Measurements from ENCODE around the gene PSPC1. TPM values are rescaled to one million over a fixed set of nuclear protein-coding genes. Genes with fewer than 3 reads are reported as not detected.
A peak's percentile ranks its signal among the peaks of the same experiment; 100 is the strongest.

Gene PSPC1
- total RNA-seq, 1 donor from 2014 or later: 40.5 TPM

- DNase-seq (no peak), ATAC-seq (no peak)
- no peak overlapping the region for H3K27ac ChIP-seq
- TF ChIP-seq CTCF (IDR thresholded peaks at IDR 0.05): no peak
- peaks cover 100% of the 10 kb centered on the region for H3K36me3 ChIP-seq
- H3K27me3 ChIP-seq (ENCODE audit: low read depth): no peaks in the 10 kb centered on the region
- H3K9me3 ChIP-seq: no peaks in the 10 kb centered on the region
- intact Hi-C loops (cut with DNase I): no loop called here
- H3K4me1 ChIP-seq: no peaks in the 10 kb centered on the region
- H3K4me3 ChIP-seq: no peak overlapping the region
Measured at GRCh38 chr13:19664481-19665230, 118.1 kb downstream of the PSPC1 start.

GRCh38 chr13:19663416-19663979 is 119.2 kb downstream of the PSPC1 start:
- ATAC-seq (peak; percentile 13 to 22), DNase-seq (no peak)
- intact Hi-C loops (cut with DNase I): no loop called here

GRCh38 chr13:19661561-19661960 is 121.2 kb downstream of the PSPC1 start:
- TF ChIP-seq CTCF (IDR thresholded peaks at IDR 0.05): no peak
- Histone ChIP-seq H3K9me3 (no peaks in the 10 kb centered on the region), H3K27ac (no peak overlapping the region), H3K4me3 (no peak overlapping the region), H3K4me1 (no peaks in the 10 kb centered on the region), H3K36me3 (peaks cover 90% of the 10 kb centered on the region), H3K27me3 (ENCODE audit: low read depth) (no peaks in the 10 kb centered on the region)
- DNase-seq (no peak), ATAC-seq (no peak)
- intact Hi-C loops (cut with DNase I): no loop called here

More at GRCh38 chr13:19663416-19663979, 119.2 kb downstream of the PSPC1 start:
- Histone ChIP-seq H3K36me3 (peaks cover 100% of the 10 kb centered on the region), H3K4me3 (no peak overlapping the region), H3K9me3 (no peaks in the 10 kb centered on the region), H3K4me1 (no peaks in the 10 kb centered on the region), H3K27ac (no peak overlapping the region), H3K27me3 (ENCODE audit: low read depth) (no peaks in the 10 kb centered on the region)
- no peak for TF ChIP-seq CTCF (IDR thresholded peaks at IDR 0.05)

GRCh38 chr13:19661126-19661525 is 121.6 kb downstream of the PSPC1 start:
- no peaks in the 10 kb centered on the region for H3K27me3 ChIP-seq (ENCODE audit: low read depth)
- TF ChIP-seq CTCF (IDR thresholded peaks at IDR 0.05): no peak
- ATAC-seq (no peak), DNase-seq (no peak)
- H3K27ac ChIP-seq: no peak overlapping the region
- no peaks in the 10 kb centered on the region for H3K9me3 ChIP-seq
- intact Hi-C loops (cut with DNase I): no loop called here
- peaks cover 85% of the 10 kb centered on the region for H3K36me3 ChIP-seq
- H3K4me1 ChIP-seq: no peaks in the 10 kb centered on the region
- H3K4me3 ChIP-seq: no peak overlapping the region

GRCh38 chr13:19658831-19659230 is 123.9 kb downstream of the PSPC1 start:
- H3K36me3 ChIP-seq: peaks cover 79% of the 10 kb centered on the region
- intact Hi-C loops (cut with DNase I): no loop called here
- H3K4me1 ChIP-seq: no peaks in the 10 kb centered on the region
- no peak overlapping the region for H3K4me3 ChIP-seq
- no peak for TF ChIP-seq CTCF (IDR thresholded peaks at IDR 0.05)
- H3K9me3 ChIP-seq: no peaks in the 10 kb centered on the region
- H3K27ac ChIP-seq: no peak overlapping the region
- H3K27me3 ChIP-seq (ENCODE audit: low read depth): no peaks in the 10 kb centered on the region
- no peak for ATAC-seq
- no peak for DNase-seq
